Suprapubic skin (tissue), 4 donors: ENCODE data around the gene PCGF1. TPM values are rescaled to one million over a fixed set of nuclear protein-coding genes. Genes with fewer than 3 reads are reported as not detected.

Experiments
- DNase-seq, 2 donors: peaks; one replicate each; pipeline ENCODE4 v3.0.0-alpha.2; 2019; ENCODE audit warnings: low spot score in 2 of 2
- H3K27ac ChIP-seq: fragments of 200-600 bp; sonication (generic); one replicate; pipeline ENCODE4 v1.5.1; 2019
- H3K27me3 ChIP-seq: fragments of 200-600 bp; sonication (generic); one replicate; pipeline ENCODE4 v1.5.1; 2019
- H3K36me3 ChIP-seq: fragments of 200-600 bp; sonication (generic); one replicate; pipeline ENCODE4 v1.5.1; 2019
- H3K4me1 ChIP-seq: fragments of 200-600 bp; sonication (generic); one replicate; pipeline ENCODE4 v1.5.1; 2019
- H3K4me3 ChIP-seq: fragments of 200-600 bp; sonication (generic); one replicate; pipeline ENCODE4 v1.5.1; 2019; ENCODE audit warnings: mild to moderate bottlenecking
- H3K9me3 ChIP-seq: fragments of 200-600 bp; sonication (generic); one replicate; pipeline ENCODE4 v1.5.1; 2019
- EP300 ChIP-seq: sonication (generic); formaldehyde crosslinking; IDR thresholded peaks from one replicate; pipeline ENCODE4 v1.6.1; 2017; ENCODE audit warnings: antibody characterized with exemption
- POLR2A ChIP-seq, 2 donors: fragments of 450-650 bp; IDR thresholded peaks; one replicate each; pipeline ENCODE4 v1.6.1; 2017; ENCODE audit warnings: antibody characterized with exemption in 2 of 2, mild to moderate bottlenecking in 2 of 2, moderate library complexity in 2 of 2
- POLR2AphosphoS5 ChIP-seq, 3 donors: sonication (generic); formaldehyde crosslinking; IDR thresholded peaks; one replicate each; pipeline ENCODE4 v1.6.1; 2017; ENCODE audit warnings: antibody characterized with exemption in 3 of 3
- WGBS: methylation state at CpG from one replicate; pipeline ENCODE4 v1.1.5; 2018; 5-methylcytosine and 5-hydroxymethylcytosine counted together
- total RNA-seq, 4 donors: library from RNA; depleted of rRNA; stranded (reverse); fragments of >200 nt; gene quantifications; one replicate each; pipeline ENCODE4 v1.1.0, GENCODE V29; 2016
- TF ChIP-seq, protein P1 (sequence below), 2 donors: fragments of 200-600 bp in 1 of 2; fragments of 450-650 bp in 1 of 2; sonication (generic) in 1 of 2; IDR thresholded peaks; one replicate each; pipeline ENCODE4 v1.5.1; 2016 to 2019; ENCODE audit warnings: antibody characterized with exemption in 2 of 2, mild to moderate bottlenecking in 1 of 2, moderate library complexity in 1 of 2

The PCGF1 gene
- total RNA-seq, 4 donors from 2014 or later, result 15.6 to 77.0 (median 19.7) TPM

DNA sequence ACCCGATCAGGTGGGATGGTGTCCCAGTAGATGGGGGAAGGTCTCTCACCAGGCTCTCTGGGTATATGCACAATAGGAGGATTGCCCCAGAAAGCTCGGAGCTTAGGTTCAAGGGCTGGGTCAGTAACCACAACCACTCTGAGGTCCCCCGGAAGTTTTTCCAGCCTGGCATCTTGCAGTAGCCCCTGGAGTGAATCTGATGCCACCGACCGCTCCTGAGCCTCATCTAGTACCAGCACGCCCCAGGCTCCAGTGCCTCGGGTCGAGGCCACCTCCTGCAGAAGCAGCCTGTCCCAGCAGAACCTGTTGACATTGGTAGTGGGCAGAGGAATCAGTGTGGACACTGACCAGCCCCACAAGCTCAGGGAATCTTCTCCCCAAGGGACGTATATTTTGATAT, 16.5 kb upstream of the PCGF1 start:
- H3K9me3 ChIP-seq, result no peaks in the 10 kb centered on the region
- H3K27me3 ChIP-seq, result peaks cover 20% of the 10 kb centered on the region
- 85% methylated on average over 8 of the region's 9 CpGs for WGBS
- H3K27ac ChIP-seq, result no peak overlapping the region
- TF ChIP-seq POLR2AphosphoS5 (IDR thresholded peaks at IDR 0.05) (no peak), POLR2A (IDR thresholded peaks at IDR 0.05) (no peak), EP300 (no peak)
- TF ChIP-seq, protein P1, sequence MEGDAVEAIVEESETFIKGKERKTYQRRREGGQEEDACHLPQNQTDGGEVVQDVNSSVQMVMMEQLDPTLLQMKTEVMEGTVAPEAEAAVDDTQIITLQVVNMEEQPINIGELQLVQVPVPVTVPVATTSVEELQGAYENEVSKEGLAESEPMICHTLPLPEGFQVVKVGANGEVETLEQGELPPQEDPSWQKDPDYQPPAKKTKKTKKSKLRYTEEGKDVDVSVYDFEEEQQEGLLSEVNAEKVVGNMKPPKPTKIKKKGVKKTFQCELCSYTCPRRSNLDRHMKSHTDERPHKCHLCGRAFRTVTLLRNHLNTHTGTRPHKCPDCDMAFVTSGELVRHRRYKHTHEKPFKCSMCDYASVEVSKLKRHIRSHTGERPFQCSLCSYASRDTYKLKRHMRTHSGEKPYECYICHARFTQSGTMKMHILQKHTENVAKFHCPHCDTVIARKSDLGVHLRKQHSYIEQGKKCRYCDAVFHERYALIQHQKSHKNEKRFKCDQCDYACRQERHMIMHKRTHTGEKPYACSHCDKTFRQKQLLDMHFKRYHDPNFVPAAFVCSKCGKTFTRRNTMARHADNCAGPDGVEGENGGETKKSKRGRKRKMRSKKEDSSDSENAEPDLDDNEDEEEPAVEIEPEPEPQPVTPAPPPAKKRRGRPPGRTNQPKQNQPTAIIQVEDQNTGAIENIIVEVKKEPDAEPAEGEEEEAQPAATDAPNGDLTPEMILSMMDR (IDR thresholded peaks at IDR 0.05), result no peak
- H3K36me3 ChIP-seq, result peaks cover 29% of the 10 kb centered on the region
- peaks cover 19% of the 10 kb centered on the region for H3K4me1 ChIP-seq
- no peak for DNase-seq
- no peak overlapping the region for H3K4me3 ChIP-seq

GRCh38 chr2:74522516-74522915, 15.0 kb upstream of the PCGF1 start:
- 88% methylated on average over 3 of the region's 3 CpGs for WGBS
- DNase-seq, result no peak
- TF ChIP-seq POLR2A (IDR thresholded peaks at IDR 0.05) (no peak), POLR2AphosphoS5 (IDR thresholded peaks at IDR 0.05) (no peak), EP300 (no peak)
- TF ChIP-seq, protein P1 (IDR thresholded peaks at IDR 0.05), result no peak
- Histone ChIP-seq H3K27me3 (peaks cover 35% of the 10 kb centered on the region), H3K27ac (no peak overlapping the region), H3K9me3 (no peaks in the 10 kb centered on the region), H3K4me1 (peaks cover 5% of the 10 kb centered on the region), H3K4me3 (no peak overlapping the region), H3K36me3 (peaks cover 21% of the 10 kb centered on the region)

GRCh38 chr2:74516650-74517049, 9.2 kb upstream of the PCGF1 start:
- peaks cover 94% of the 10 kb centered on the region for H3K27me3 ChIP-seq
- H3K4me1 ChIP-seq, result peaks cover 37% of the 10 kb centered on the region
- no peak overlapping the region for H3K27ac ChIP-seq
- 68% methylated on average over 13 of the region's 13 CpGs for WGBS
- peak overlapping the region; percentile 45 for H3K4me3 ChIP-seq
- no peak for DNase-seq
- H3K9me3 ChIP-seq, result no peaks in the 10 kb centered on the region
- H3K36me3 ChIP-seq, result no peaks in the 10 kb centered on the region
- TF ChIP-seq POLR2AphosphoS5 (IDR thresholded peaks at IDR 0.05) (no peak), POLR2A (IDR thresholded peaks at IDR 0.05) (no peak), EP300 (no peak)
- TF ChIP-seq, protein P1 (IDR thresholded peaks at IDR 0.05), result no peak

GRCh38 chr2:74515981-74516633, 8.6 kb upstream of the PCGF1 start:
- TF ChIP-seq, protein P1 (IDR thresholded peaks at IDR 0.05), result no peak
- TF ChIP-seq POLR2AphosphoS5 (IDR thresholded peaks at IDR 0.05), result no peak
- no peak for TF ChIP-seq EP300
- no peak for TF ChIP-seq POLR2A (IDR thresholded peaks at IDR 0.05)
- H3K4me1 ChIP-seq, result peaks cover 37% of the 10 kb centered on the region
- H3K4me3 ChIP-seq, result peak overlapping the region; percentile 45
- peaks cover 99% of the 10 kb centered on the region for H3K27me3 ChIP-seq
- no peaks in the 10 kb centered on the region for H3K36me3 ChIP-seq
- peak in 1 of 2 donors; percentile 75 for DNase-seq
- H3K27ac ChIP-seq, result no peak overlapping the region
- WGBS, result 9% methylated on average over 61 of the region's 72 CpGs
- H3K9me3 ChIP-seq, result no peaks in the 10 kb centered on the region

DNA sequence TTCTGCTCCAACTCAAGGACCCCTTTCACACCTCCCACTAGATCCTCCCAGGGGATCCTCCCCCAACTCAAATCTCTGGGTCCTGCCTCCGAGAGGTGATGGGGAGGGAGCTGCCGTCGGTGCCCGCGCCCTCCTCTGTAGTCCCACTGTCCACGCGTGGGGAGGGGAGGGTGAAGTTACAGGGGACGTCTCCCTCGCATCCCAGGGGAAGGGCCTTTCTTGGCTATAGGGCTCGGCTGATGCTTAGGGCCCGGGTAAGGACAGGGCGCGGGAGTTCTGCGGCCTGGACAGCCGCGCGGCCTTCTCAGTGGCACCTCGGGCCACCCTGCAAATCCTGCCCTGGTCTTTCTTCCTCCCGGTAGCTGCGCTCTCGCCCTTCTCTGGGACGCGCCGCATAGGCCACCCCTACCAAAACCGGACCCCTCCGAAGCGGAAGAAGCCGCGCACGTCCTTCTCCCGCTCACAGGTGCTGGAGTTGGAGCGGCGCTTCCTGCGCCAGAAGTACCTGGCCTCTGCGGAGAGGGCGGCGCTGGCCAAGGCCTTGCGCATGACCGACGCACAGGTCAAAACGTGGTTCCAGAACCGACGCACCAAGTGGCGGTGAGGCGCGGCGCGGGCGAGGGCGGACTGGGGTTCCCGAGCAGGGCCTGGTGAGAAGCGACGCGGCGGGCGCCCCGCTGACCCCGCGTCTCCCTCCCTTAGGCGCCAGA, 7.9 kb upstream of the PCGF1 start:
- WGBS, result 16% methylated on average over 17 of the region's 60 CpGs
- Histone ChIP-seq H3K9me3 (no peaks in the 10 kb centered on the region), H3K4me3 (peak overlapping the region; percentile 45), H3K27me3 (peaks cover 100% of the 10 kb centered on the region), H3K4me1 (peaks cover 37% of the 10 kb centered on the region), H3K36me3 (no peaks in the 10 kb centered on the region), H3K27ac (no peak overlapping the region)
- TF ChIP-seq POLR2AphosphoS5 (IDR thresholded peaks at IDR 0.05), result no peak
- no peak for TF ChIP-seq EP300
- TF ChIP-seq, protein P1 (IDR thresholded peaks at IDR 0.05), result no peak
- no peak for TF ChIP-seq POLR2A (IDR thresholded peaks at IDR 0.05)
- no peak for DNase-seq
